ENCODE results near the gene C14orf93. TPM values are rescaled to one million over a fixed set of nuclear protein-coding genes. Genes with fewer than 3 reads are reported as not detected.

Gene C14orf93
- polyA plus RNA-seq, 3 donors = 2.5 to 17.6 (median 3.7) TPM

DNA sequence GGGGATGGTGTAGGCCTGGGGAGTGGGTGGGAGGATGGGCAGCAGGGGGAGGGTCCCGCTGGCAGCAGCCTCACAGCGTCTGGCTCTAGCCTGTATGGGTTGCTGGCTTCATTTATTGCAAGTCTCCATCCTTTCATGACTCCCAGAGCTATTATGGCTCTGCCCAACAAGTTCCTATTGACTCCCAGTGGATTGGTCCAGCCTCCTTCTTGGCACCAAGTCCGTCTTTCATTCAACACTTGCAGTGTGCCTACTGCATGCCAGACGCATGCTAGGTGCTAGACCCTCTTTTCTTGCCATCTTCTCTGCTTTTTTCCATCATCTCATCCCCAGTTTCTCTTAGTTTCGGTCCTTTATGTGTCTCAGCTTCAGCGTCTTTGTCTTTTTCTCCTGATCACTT, 33.2 kb upstream of the C14orf93 start:
- no peak overlapping the region for H3K27ac ChIP-seq (ENCODE audit: low read depth in 1 of 2, low read length in 2 of 2)
- no peak overlapping the region for H3K4me3 ChIP-seq (replicated peaks in 1 of 3; ENCODE audit: low read depth in 2 of 3, low read length in 3 of 3)
- Mint-ChIP-seq H3K27me3 (ENCODE audit: low read depth in 3 of 3) (peaks cover 8 to 15% (median 12%) of the 10 kb centered on the region in 3 donors), H3K4me3 (no peak overlapping the region), H3K36me3 (no peaks in the 10 kb centered on the region), H3K4me1 (peaks cover 8% of the 10 kb centered on the region), H3K27ac (no peak overlapping the region), H3K9me3 (peaks cover 0 to 4% (median 0%) of the 10 kb centered on the region in 7 donors)
- no peak for DNase-seq
- no peak overlapping the region for H3K9ac ChIP-seq (ENCODE audit: insufficient read depth, low read length, poor library complexity, severe bottlenecking)
- H3K36me3 ChIP-seq (replicated peaks in 1 of 2; ENCODE audit: control insufficient read depth in 1 of 2, insufficient read depth in 2 of 2, low read length in 2 of 2) = no peaks in the 10 kb centered on the region
- H2AFZ ChIP-seq (ENCODE audit: insufficient read depth, low read depth, low read length, poor library complexity, severe bottlenecking) = no peak overlapping the region
- no peak for TF ChIP-seq CTCF (IDR thresholded peaks at IDR 0.05)
- no peaks in the 10 kb centered on the region for H3K79me2 ChIP-seq (ENCODE audit: insufficient read depth, low read length)
- no peaks in the 10 kb centered on the region for H3K9me3 ChIP-seq (replicated peaks in 1 of 2; ENCODE audit: control insufficient read depth in 1 of 2, insufficient read depth in 1 of 2, low read length in 2 of 2)
- no peaks in the 10 kb centered on the region for H3K4me1 ChIP-seq (ENCODE audit: control insufficient read depth in 1 of 2, insufficient read depth in 2 of 2, low read length in 2 of 2)
- intact Hi-C loops (cut with micrococcal nuclease) = no loop called here
- H3K27me3 ChIP-seq (ENCODE audit: control insufficient read depth in 2 of 2, insufficient read depth in 2 of 2, low read length in 2 of 2) = no peaks in the 10 kb centered on the region
- H3K4me2 ChIP-seq (replicated peaks; ENCODE audit: extremely low read depth, low read length, poor library complexity, severe bottlenecking) = no peak overlapping the region
- 96% methylated on average over 4 of the region's 6 CpGs for WGBS (ENCODE audit: insufficient coverage)
- H4K20me1 ChIP-seq (ENCODE audit: insufficient read depth, low read length) = no peaks in the 10 kb centered on the region

DNA sequence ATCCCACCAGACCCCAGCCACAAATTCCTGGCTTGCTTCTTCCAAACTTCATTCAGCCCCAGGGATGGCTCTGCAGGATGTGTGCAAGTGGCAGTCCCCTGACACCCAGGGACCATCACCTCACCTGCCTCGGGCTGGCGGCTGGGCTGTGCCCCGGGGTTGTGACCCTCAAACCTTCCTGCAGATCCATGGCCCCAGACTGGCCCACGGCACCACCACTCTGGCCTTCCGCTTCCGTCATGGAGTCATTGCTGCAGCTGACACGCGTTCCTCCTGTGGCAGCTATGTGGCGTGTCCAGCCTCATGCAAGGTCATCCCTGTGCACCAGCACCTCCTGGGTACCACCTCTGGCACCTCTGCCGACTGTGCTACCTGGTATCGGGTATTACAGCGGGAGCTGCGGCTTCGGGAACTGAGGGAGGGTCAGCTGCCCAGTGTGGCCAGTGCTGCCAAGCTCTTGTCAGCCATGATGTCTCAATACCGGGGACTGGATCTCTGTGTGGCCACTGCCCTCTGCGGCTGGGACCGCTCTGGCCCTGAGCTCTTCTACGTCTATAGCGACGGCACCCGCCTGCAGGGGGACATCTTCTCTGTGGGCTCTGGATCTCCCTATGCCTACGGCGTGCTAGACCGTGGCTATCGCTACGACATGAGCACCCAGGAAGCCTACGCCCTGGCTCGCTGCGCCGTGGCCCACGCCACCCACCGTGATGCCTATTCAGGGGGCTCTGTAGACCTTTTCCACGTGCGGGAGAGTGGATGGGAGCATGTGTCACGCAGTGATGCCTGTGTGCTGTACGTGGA, 32.4 kb upstream of the C14orf93 start, which contains the start of gene PSMB11:
TSS of gene PSMB11 (plus strand) at position 51 of the 804 bp plus-strand sequence. CDS start at position 65, 14 bp downstream.
- Mint-ChIP-seq H3K27me3 (ENCODE audit: low read depth in 3 of 3) (peaks cover 5 to 12% (median 11%) of the 10 kb centered on the region in 3 donors), H3K27ac (peak within 1 kb of the TSS in 2 of 7 donors; percentile 18 to 26), H3K36me3 (no peaks in the 10 kb centered on the region), H3K4me3 (no peak within 1 kb of the TSS), H3K4me1 (peaks cover 8% of the 10 kb centered on the region), H3K9me3 (peaks cover 0 to 4% (median 0%) of the 10 kb centered on the region in 7 donors)
- H3K4me1 ChIP-seq (ENCODE audit: control insufficient read depth in 1 of 2, insufficient read depth in 2 of 2, low read length in 2 of 2) = no peaks in the 10 kb centered on the region
- H3K9ac ChIP-seq (ENCODE audit: insufficient read depth, low read length, poor library complexity, severe bottlenecking) = no peak within 1 kb of the TSS
- H3K79me2 ChIP-seq (ENCODE audit: insufficient read depth, low read length) = no peaks in the 10 kb centered on the region
- intact Hi-C loops (cut with micrococcal nuclease) = no loop called here
- no peak within 1 kb of the TSS for H3K4me3 ChIP-seq (replicated peaks in 1 of 3; ENCODE audit: low read depth in 2 of 3, low read length in 3 of 3)
- H3K4me2 ChIP-seq (replicated peaks; ENCODE audit: extremely low read depth, low read length, poor library complexity, severe bottlenecking) = no peak within 1 kb of the TSS
- no peaks in the 10 kb centered on the region for H3K36me3 ChIP-seq (replicated peaks in 1 of 2; ENCODE audit: control insufficient read depth in 1 of 2, insufficient read depth in 2 of 2, low read length in 2 of 2)
- DNase-seq = no peak
- no peak within 1 kb of the TSS for H2AFZ ChIP-seq (ENCODE audit: insufficient read depth, low read depth, low read length, poor library complexity, severe bottlenecking)
- H3K27ac ChIP-seq (ENCODE audit: low read depth in 1 of 2, low read length in 2 of 2) = no peak within 1 kb of the TSS
- 94% methylated on average over 36 of the region's 36 CpGs for WGBS (ENCODE audit: insufficient coverage)
- H4K20me1 ChIP-seq (ENCODE audit: insufficient read depth, low read length) = no peaks in the 10 kb centered on the region
- H3K9me3 ChIP-seq (replicated peaks in 1 of 2; ENCODE audit: control insufficient read depth in 1 of 2, insufficient read depth in 1 of 2, low read length in 2 of 2) = no peaks in the 10 kb centered on the region
- no peaks in the 10 kb centered on the region for H3K27me3 ChIP-seq (ENCODE audit: control insufficient read depth in 2 of 2, insufficient read depth in 2 of 2, low read length in 2 of 2)
- TF ChIP-seq CTCF (IDR thresholded peaks at IDR 0.05) = no peak
